Aorta (tissue), 5 donors: ENCODE results near the gene TOMT. TPM values are rescaled to one million over a fixed set of nuclear protein-coding genes. Genes with fewer than 3 reads are reported as not detected.
A peak's percentile ranks its signal among the peaks of the same experiment; 100 is the strongest.

Experiments
- ATAC-seq: fragments of 200-7000 bp; cut with Tn5 transposase; one replicate; pipeline ENCODE4 v1.9.1; 2022; ENCODE audit warnings: moderate library complexity; ENCODE audit not compliant: low FRiP score
- DNase-seq, 2 donors: peaks; one replicate each; pipeline ENCODE4 v3.0.0-alpha.2; 2020
- H3K27ac ChIP-seq, 2 donors: one replicate each; pipeline ENCODE4 v1.5.1; 2013; ENCODE audit warnings: low read length in 2 of 2, mild to moderate bottlenecking in 2 of 2, moderate library complexity in 2 of 2, control low read depth in 1 of 2, inconsistent platforms in 1 of 2, low read depth in 1 of 2
- H3K27me3 ChIP-seq, 2 donors: one replicate each; pipeline ENCODE4 v1.6.1; 2013; ENCODE audit warnings: control low read depth in 1 of 2, low read length in 1 of 2, mild to moderate bottlenecking in 1 of 2, moderate library complexity in 1 of 2; ENCODE audit not compliant: insufficient read depth in 2 of 2, control insufficient read depth in 1 of 2
- H3K36me3 ChIP-seq, 2 donors: one replicate each; pipeline ENCODE4 v1.6.1; 2013; ENCODE audit warnings: control low read depth in 1 of 2, low read length in 1 of 2, mild to moderate bottlenecking in 1 of 2; ENCODE audit not compliant: insufficient read depth in 2 of 2, control insufficient read depth in 1 of 2
- H3K4me1 ChIP-seq, 2 donors: one replicate each; pipeline ENCODE4 v1.6.1; 2013; ENCODE audit warnings: low read length in 2 of 2, control low read depth in 1 of 2, mild to moderate bottlenecking in 1 of 2, moderate library complexity in 1 of 2; ENCODE audit not compliant: insufficient read depth in 2 of 2, control insufficient read depth in 1 of 2
- H3K4me3 ChIP-seq, 2 donors: one replicate each; pipeline ENCODE4 v1.5.1; 2013; ENCODE audit warnings: low read length in 2 of 2, control low read depth in 1 of 2, mild to moderate bottlenecking in 1 of 2
- H3K9me3 ChIP-seq: one replicate; pipeline ENCODE4 v1.6.1; 2013; ENCODE audit warnings: mild to moderate bottlenecking, low read length; ENCODE audit not compliant: control insufficient read depth
- WGBS, 2 donors: extraction: QIAGEN DNeasy Blood & Tissue Kit; methylation state at CpG; one replicate each; pipeline ENCODE4 v1.1.7; 2013; 5-methylcytosine and 5-hydroxymethylcytosine counted together
- intact Hi-C, 2 donors: fragments of 100-400 bp; cut with DNase I; formaldehyde crosslinking; loops; one replicate each; pipeline versions ENCODE4 v1.14.2 to v1.15.0; 2022
- long read RNA-seq, 2 donors: library from polyadenylated mRNA; unstranded; transcript quantifications; one replicate each; pipeline ENCODE4 v2.0.0, GENCODE V29; 2020 to 2021
- polyA plus RNA-seq, 2 donors: library from polyadenylated mRNA; stranded (reverse); fragments of 200-250 nt; gene quantifications; one replicate each; pipeline ENCODE4 v1.2.3, GENCODE V29; 2013
- total RNA-seq, 2 donors: library from RNA; stranded (reverse); fragmentation: NEBNext Ultra II Directional; extraction: Animal tissue kit (Norgen Biotek cat#: 25700); gene quantifications; one replicate each; pipeline ENCODE4 v1.2.1, GENCODE V29; 2021
- donor health status: healthy with polysubstance abuse.
- donor health status: Bipolar disorder and iron deficiency.
- donor health status: DM: no; HTN: no; CAD: no.
- donor health status: DM: no; HTN: no; CAD: no.
- donor health status: DM: yes; HTN: yes; CAD: no.

The TOMT gene
- total RNA-seq, result not detected
- polyA plus RNA-seq, result not detected
- long read RNA-seq, donor 1, result 0 reads
- long read RNA-seq, donor 2, result 0 reads

GRCh38 chr11:72105888-72106287, at the start of gene TOMT:
Gene TOMT (plus strand): TSS chr11:72105924. CDS start chr11:72105952, 28 bp downstream.
- ATAC-seq (no peak), DNase-seq (no peak)
- 94 to 95% methylated on average over 14 of the region's 14 CpGs for WGBS, 2 donors
- no peaks in the 10 kb centered on the region for H3K36me3 ChIP-seq
- intact Hi-C loops, result no loop called here
- no peaks in the 10 kb centered on the region for H3K9me3 ChIP-seq
- no peaks in the 10 kb centered on the region for H3K4me1 ChIP-seq
- H3K27me3 ChIP-seq, result no peaks in the 10 kb centered on the region
- H3K27ac ChIP-seq, result no peak within 1 kb of the TSS
- no peak within 1 kb of the TSS for H3K4me3 ChIP-seq

GRCh38 chr11:72058416-72059034, 47.2 kb upstream of the TOMT start:
- Histone ChIP-seq H3K9me3 (no peaks in the 10 kb centered on the region), H3K27ac (no peak overlapping the region), H3K27me3 (no peaks in the 10 kb centered on the region), H3K4me3 (no peak overlapping the region), H3K36me3 (no peaks in the 10 kb centered on the region), H3K4me1 (no peaks in the 10 kb centered on the region)
- DNase-seq, result no peak
- no peak for ATAC-seq
- WGBS, 2 donors, result 37 to 46% methylated on average over 3 of the region's 3 CpGs
- intact Hi-C loops, result no loop called here

- H3K4me3 ChIP-seq, result no peak overlapping the region
- ATAC-seq (no peak), DNase-seq (no peak)
- H3K27ac ChIP-seq, result no peak overlapping the region
- H3K36me3 ChIP-seq, result no peaks in the 10 kb centered on the region
- 94 to 96% methylated on average over 5 of the region's 5 CpGs for WGBS, 2 donors
- H3K9me3 ChIP-seq, result no peaks in the 10 kb centered on the region
- no peaks in the 10 kb centered on the region for H3K27me3 ChIP-seq
- intact Hi-C loops, result no loop called here
- H3K4me1 ChIP-seq, result peaks cover 0 to 2% of the 10 kb centered on the region in 2 donors
Measured at GRCh38 chr11:72061739-72062396, 43.9 kb upstream of the TOMT start.

GRCh38 chr11:72066855-72067254, 38.9 kb upstream of the TOMT start:
- Histone ChIP-seq H3K27me3 (no peaks in the 10 kb centered on the region), H3K9me3 (no peaks in the 10 kb centered on the region), H3K36me3 (no peaks in the 10 kb centered on the region), H3K4me1 (peaks cover 0 to 5% of the 10 kb centered on the region in 2 donors), H3K27ac (no peak overlapping the region), H3K4me3 (no peak overlapping the region)
- intact Hi-C loops, result no loop called here
- DNase-seq (no peak), ATAC-seq (no peak)

- H3K4me1 ChIP-seq, result peaks cover 0 to 5% of the 10 kb centered on the region in 2 donors
- no peak overlapping the region for H3K4me3 ChIP-seq
- no peaks in the 10 kb centered on the region for H3K27me3 ChIP-seq
- DNase-seq (no peak), ATAC-seq (no peak)
- intact Hi-C loops, result no loop called here
- no peaks in the 10 kb centered on the region for H3K36me3 ChIP-seq
- H3K9me3 ChIP-seq, result no peaks in the 10 kb centered on the region
- no peak overlapping the region for H3K27ac ChIP-seq
Measured at GRCh38 chr11:72067266-72067665, 38.5 kb upstream of the TOMT start.

- DNase-seq, result no peak
- intact Hi-C loops, result no loop called here
- H3K27me3 ChIP-seq, result no peaks in the 10 kb centered on the region
- no peak overlapping the region for H3K27ac ChIP-seq
- H3K9me3 ChIP-seq, result no peaks in the 10 kb centered on the region
- H3K4me3 ChIP-seq, result no peak overlapping the region
- H3K36me3 ChIP-seq, result no peaks in the 10 kb centered on the region
- peaks cover 0 to 5% of the 10 kb centered on the region in 2 donors for H3K4me1 ChIP-seq
- ATAC-seq, result no peak
Measured at GRCh38 chr11:72067676-72068075, 38.0 kb upstream of the TOMT start.

GRCh38 chr11:72069200-72069599, 36.5 kb upstream of the TOMT start:
- H3K27me3 ChIP-seq, result no peaks in the 10 kb centered on the region
- H3K4me3 ChIP-seq, result no peak overlapping the region
- no peaks in the 10 kb centered on the region for H3K9me3 ChIP-seq
- ATAC-seq (peak; percentile 42), DNase-seq (no peak)
- intact Hi-C loops, result no loop called here
- no peaks in the 10 kb centered on the region for H3K36me3 ChIP-seq
- peaks cover 0 to 5% of the 10 kb centered on the region in 2 donors for H3K4me1 ChIP-seq
- peak overlapping the region; percentile 57 to 84 for H3K27ac ChIP-seq

GRCh38 chr11:72069787-72070251, 35.9 kb upstream of the TOMT start:
- ATAC-seq (peak; percentile 94), DNase-seq (peak; percentile 94 to 95)
- Histone ChIP-seq H3K9me3 (no peaks in the 10 kb centered on the region), H3K27ac (peak overlapping the region; percentile 87 to 90), H3K27me3 (no peaks in the 10 kb centered on the region), H3K4me1 (peaks cover 0 to 5% of the 10 kb centered on the region in 2 donors), H3K36me3 (no peaks in the 10 kb centered on the region), H3K4me3 (no peak overlapping the region)
- intact Hi-C loops, result no loop called here
- 2 to 5% methylated on average over 2 of the region's 2 CpGs for WGBS, 2 donors

- intact Hi-C loops, result no loop called here
- peak overlapping the region; percentile 67 to 87 for H3K27ac ChIP-seq
- 69 to 71% methylated on average over 7 of the region's 7 CpGs for WGBS, 2 donors
- no peaks in the 10 kb centered on the region for H3K9me3 ChIP-seq
- H3K36me3 ChIP-seq, result no peaks in the 10 kb centered on the region
- no peak overlapping the region for H3K4me3 ChIP-seq
- no peaks in the 10 kb centered on the region for H3K27me3 ChIP-seq
- ATAC-seq (no peak), DNase-seq (no peak)
- peaks cover 0 to 5% of the 10 kb centered on the region in 2 donors for H3K4me1 ChIP-seq
Measured at GRCh38 chr11:72070491-72070890, 35.2 kb upstream of the TOMT start.
